Ovary (tissue), 9 donors: ENCODE measurements around the gene XYLT1. TPM values are rescaled to one million over a fixed set of nuclear protein-coding genes. Genes with fewer than 3 reads are reported as not detected.

Source experiments
- DNase-seq, 5 donors: peaks; one replicate each; pipeline ENCODE4 v3.0.0-alpha.2; 2019 to 2020
- H3K27ac ChIP-seq, 2 donors: fragments of 200-600 bp; one replicate each; pipeline versions ENCODE4 v1.5.1 to v1.8.0; 2019 to 2022
- H3K27me3 ChIP-seq: fragments of 200-600 bp; one replicate; pipeline ENCODE4 v1.8.0; 2022
- H3K36me3 ChIP-seq: fragments of 200-600 bp; sonication (generic); one replicate; pipeline ENCODE4 v1.5.1; 2019
- H3K4me1 ChIP-seq: one replicate; pipeline ENCODE4 v1.8.1; 2013; ENCODE audit warnings: mild to moderate bottlenecking, moderate library complexity; ENCODE audit not compliant: insufficient read depth
- H3K4me3 ChIP-seq: fragments of 200-600 bp; sonication (generic); one replicate; pipeline ENCODE4 v1.5.1; 2017
- H3K9me3 ChIP-seq, 2 donors: fragments of 200-600 bp in 1 of 2; sonication (generic) in 1 of 2; one replicate each; pipeline versions ENCODE4 v1.5.1 to v1.8.1; 2013 to 2019; ENCODE audit warnings: mild to moderate bottlenecking in 1 of 2, moderate library complexity in 1 of 2
- EP300 ChIP-seq: sonication (generic); formaldehyde crosslinking; IDR thresholded peaks from one replicate; pipeline ENCODE4 v1.6.1; 2017; ENCODE audit warnings: antibody characterized with exemption
- POLR2A ChIP-seq: fragments of 450-650 bp; IDR thresholded peaks from one replicate; pipeline ENCODE4 v1.6.1; 2017; ENCODE audit warnings: antibody characterized with exemption, mild to moderate bottlenecking, moderate library complexity
- WGBS, 3 donors: extraction: QIAGEN DNeasy Blood & Tissue Kit in 1 of 3; methylation state at CpG; one replicate each; pipeline versions ENCODE4 v1.1.5 to v1.1.7; 2013 to 2017; 5-methylcytosine and 5-hydroxymethylcytosine counted together
- intact Hi-C, 4 donors: fragments of 100-400 bp; cut with DNase I; formaldehyde crosslinking; loops; one replicate each; pipeline versions ENCODE4 v1.11.0 to v1.15.1; 2022 to 2023
- polyA plus RNA-seq, 2 donors: library from polyadenylated mRNA; stranded (reverse); fragments of 200-250 nt in 1 of 2; fragments of 350-450 nt in 1 of 2; fragmentation: Illumina TruSeq in 1 of 2; extraction: RNeasy Lipid Tissue Mini Kit (QIAGEN cat#74804) in 1 of 2; gene quantifications; one replicate each; pipeline ENCODE4 v1.2.3, GENCODE V29; 2013 to 2014
- total RNA-seq, 7 donors: library from RNA; depleted of rRNA in 2 of 7; stranded (reverse); fragments of >200 nt in 2 of 7; fragmentation: NEBNext Ultra II Directional in 3 of 7; extraction: Animal tissue kit (Norgen Biotek cat#: 25700) in 3 of 7; gene quantifications; one replicate each; pipeline versions ENCODE4 v1.1.0 to v1.2.4, GENCODE V29; 2016 to 2023
- TF ChIP-seq, protein P1 (sequence below), 3 donors: fragments of 450-650 bp in 2 of 3; fragments of 200-600 bp in 1 of 3; IDR thresholded peaks; one replicate each; pipeline versions ENCODE4 v1.5.1 to v1.8.0; 2016 to 2022; ENCODE audit warnings: antibody characterized with exemption in 3 of 3, mild to moderate bottlenecking in 1 of 3
- donor health status: DM: no; HTN: no; CAD: no; lungs with moderate emphysema.
- donor health status: DM: no; HTN: no; CAD: no.
- donor health status: Bipolar disorder and iron deficiency.
- donor health status: DM: yes; HTN: yes; CAD: no.
- donor health status: DM: no; HTN: no; CAD: no.
- donor health status: DM: yes; HTN: yes; CAD: no.

XYLT1 gene
- total and polyA plus RNA-seq, 9 donors: 3.2 to 38.0 (median 17.3) TPM

DNA sequence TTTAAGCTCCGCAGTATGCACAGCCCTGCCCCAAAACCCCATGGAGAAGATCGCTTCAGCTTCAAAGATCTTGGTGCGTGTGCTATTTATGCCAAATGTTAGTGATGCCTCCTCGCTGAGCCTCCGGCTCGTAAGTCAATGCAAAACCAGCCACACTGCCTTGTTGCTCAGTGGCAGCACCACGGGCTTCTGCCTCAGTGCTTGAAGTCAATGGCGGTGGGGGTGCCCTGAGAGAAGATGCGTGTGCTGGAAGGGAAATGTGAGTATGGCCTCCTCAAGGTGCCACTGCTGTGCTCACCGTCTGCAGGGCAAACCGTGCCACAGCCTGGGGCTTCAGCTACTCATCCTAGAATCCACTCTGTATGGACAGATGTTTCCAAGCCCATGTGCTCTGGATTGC, 121.9 kb downstream of the XYLT1 start:
- Histone ChIP-seq H3K27ac (no peak overlapping the region), H3K36me3 (no peaks in the 10 kb centered on the region), H3K27me3 (no peaks in the 10 kb centered on the region), H3K4me1 (no peaks in the 10 kb centered on the region), H3K4me3 (no peak overlapping the region), H3K9me3 (no peaks in the 10 kb centered on the region)
- TF ChIP-seq, protein P1, sequence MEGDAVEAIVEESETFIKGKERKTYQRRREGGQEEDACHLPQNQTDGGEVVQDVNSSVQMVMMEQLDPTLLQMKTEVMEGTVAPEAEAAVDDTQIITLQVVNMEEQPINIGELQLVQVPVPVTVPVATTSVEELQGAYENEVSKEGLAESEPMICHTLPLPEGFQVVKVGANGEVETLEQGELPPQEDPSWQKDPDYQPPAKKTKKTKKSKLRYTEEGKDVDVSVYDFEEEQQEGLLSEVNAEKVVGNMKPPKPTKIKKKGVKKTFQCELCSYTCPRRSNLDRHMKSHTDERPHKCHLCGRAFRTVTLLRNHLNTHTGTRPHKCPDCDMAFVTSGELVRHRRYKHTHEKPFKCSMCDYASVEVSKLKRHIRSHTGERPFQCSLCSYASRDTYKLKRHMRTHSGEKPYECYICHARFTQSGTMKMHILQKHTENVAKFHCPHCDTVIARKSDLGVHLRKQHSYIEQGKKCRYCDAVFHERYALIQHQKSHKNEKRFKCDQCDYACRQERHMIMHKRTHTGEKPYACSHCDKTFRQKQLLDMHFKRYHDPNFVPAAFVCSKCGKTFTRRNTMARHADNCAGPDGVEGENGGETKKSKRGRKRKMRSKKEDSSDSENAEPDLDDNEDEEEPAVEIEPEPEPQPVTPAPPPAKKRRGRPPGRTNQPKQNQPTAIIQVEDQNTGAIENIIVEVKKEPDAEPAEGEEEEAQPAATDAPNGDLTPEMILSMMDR (IDR thresholded peaks at IDR 0.05): no peak
- no peak for TF ChIP-seq POLR2A
- TF ChIP-seq EP300: no peak
- 97 to 98% (median 97%) methylated on average over 11 of the region's 11 CpGs for WGBS, 3 donors
- DNase-seq: no peak
- intact Hi-C loops: loop anchor here in 1 of 4 donors (10.0 kb wide), 1 partner anchor 116 kb away; no protein-coding TSS in a partner anchor

DNA sequence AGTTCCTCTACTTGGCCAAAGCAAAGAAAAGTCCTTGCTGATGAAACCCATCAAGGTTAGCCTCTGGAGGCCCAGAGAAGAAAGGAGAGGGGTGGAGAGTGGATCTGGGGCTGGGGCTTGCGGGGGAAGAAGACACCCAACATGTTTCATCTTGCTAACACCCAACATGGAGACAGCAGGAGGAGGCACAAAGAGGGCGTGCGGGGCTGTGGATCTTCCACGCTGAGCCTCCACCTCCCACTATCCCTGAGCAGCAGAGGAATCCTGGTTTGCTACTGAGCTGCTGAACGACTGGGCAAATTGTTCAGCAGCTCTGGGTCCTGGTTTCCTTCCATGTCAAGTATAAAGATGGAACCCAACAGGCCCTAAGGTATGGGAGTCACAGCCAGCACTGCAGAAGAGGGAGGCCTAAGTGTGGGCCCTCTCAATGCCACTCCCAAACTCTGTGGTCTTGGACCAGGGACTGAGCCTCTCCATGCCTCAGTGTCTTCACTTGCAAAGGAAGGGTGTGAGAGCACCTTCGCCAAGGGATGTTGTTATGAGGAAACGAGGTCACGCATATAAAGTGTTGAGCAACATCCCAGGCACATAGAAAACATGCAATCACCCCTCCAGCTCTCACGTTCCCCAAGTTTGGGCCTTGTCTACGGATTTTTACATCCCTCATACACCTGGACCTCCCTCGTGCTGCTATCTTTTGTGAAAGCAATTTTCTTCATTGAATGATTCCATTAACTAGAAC, 122.5 kb downstream of the XYLT1 start:
- H3K9me3 ChIP-seq: no peaks in the 10 kb centered on the region
- H3K4me1 ChIP-seq: no peaks in the 10 kb centered on the region
- no peaks in the 10 kb centered on the region for H3K27me3 ChIP-seq
- intact Hi-C loops: loop anchor here in 1 of 4 donors (10.0 kb wide), 1 partner anchor 117 kb away; no protein-coding TSS in a partner anchor
- H3K27ac ChIP-seq: no peak overlapping the region
- TF ChIP-seq POLR2A: no peak
- no peak for TF ChIP-seq EP300
- TF ChIP-seq, protein P1 (IDR thresholded peaks at IDR 0.05): no peak
- H3K4me3 ChIP-seq: no peak overlapping the region
- no peaks in the 10 kb centered on the region for H3K36me3 ChIP-seq
- 92 to 97% (median 92%) methylated on average over 11 of the region's 11 CpGs for WGBS, 3 donors
- peak in 2 of 5 donors; percentile 9 to 13 for DNase-seq

DNA sequence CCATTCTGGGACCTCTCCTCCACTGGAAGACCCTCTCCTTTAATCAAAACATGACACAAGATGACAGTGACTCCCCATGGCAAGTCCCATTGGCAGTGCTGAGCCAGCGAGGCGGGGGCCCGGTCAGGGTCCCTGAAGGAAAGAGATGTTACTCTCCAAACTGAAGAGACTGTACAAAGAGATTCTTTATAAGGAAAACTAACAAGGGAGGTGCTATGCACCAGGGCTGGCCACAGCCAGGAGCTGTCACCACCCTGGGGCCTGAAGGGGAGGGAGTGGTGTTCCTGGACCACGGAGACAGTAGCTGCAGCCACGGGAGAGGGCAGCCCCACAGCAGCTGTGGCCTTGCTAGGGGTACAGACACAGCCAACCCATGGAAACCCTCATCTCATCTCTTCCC, 123.1 kb downstream of the XYLT1 start:
- TF ChIP-seq EP300: no peak
- no peak for TF ChIP-seq POLR2A
- TF ChIP-seq, protein P1 (IDR thresholded peaks at IDR 0.05): no peak
- 78 to 83% (median 80%) methylated on average over 5 of the region's 5 CpGs for WGBS, 3 donors
- H3K36me3 ChIP-seq: no peaks in the 10 kb centered on the region
- H3K27ac ChIP-seq: no peak overlapping the region
- no peaks in the 10 kb centered on the region for H3K4me1 ChIP-seq
- no peak overlapping the region for H3K4me3 ChIP-seq
- no peaks in the 10 kb centered on the region for H3K9me3 ChIP-seq
- intact Hi-C loops: loop anchor here in 1 of 4 donors (10.0 kb wide), 1 partner anchor 117 kb away; no protein-coding TSS in a partner anchor
- peak in 2 of 5 donors; percentile 6 to 17 for DNase-seq
- H3K27me3 ChIP-seq: no peaks in the 10 kb centered on the region

DNA sequence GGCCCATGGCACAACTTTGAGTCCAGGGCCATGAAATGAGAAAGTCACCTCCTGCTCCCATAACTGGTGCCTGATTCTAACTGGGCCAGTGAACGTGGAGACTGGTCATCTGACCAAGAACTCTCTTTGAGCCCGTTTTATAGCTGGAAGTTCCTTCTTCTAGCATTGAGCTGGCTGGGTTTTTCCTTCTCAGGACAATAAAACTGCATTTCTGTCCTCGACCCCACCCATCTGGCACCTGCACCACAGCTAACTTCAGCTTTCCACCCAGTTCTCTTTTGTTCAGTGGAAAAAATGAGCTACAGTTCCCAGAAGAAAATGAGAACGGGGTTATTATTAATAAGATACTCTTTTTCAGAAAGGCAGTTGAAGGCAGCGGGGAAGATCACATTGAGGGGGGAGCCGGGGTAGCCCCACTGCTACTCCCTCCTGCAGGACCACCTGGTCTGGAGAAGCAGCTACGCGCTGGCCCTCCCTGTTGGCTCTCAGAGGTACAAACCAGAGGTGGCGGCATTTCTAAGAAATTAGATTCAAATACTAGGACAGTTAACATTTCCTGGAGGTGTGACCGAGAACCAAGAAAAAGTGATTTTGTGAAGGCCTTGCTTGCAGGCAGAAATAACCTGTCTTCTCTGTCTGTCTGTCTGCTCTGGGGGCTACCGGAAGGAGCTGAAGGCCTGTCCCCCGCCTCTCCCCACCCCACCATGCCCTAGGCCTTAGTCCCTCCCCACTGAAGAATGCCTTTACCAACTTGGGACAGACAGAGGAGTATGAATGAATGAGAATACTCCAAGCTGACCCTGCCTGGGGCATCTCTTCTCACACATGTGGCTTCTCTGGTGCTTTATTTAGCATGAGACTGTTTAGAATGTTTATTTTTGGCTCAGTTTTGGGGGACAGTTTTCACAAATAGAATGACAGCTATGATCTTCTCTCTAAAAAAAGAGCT, 123.9 kb downstream of the XYLT1 start:
- intact Hi-C loops: loop anchor here in 1 of 4 donors (10.0 kb wide), 1 partner anchor 118 kb away; no protein-coding TSS in a partner anchor
- Histone ChIP-seq H3K4me1 (peaks cover 2% of the 10 kb centered on the region), H3K27me3 (no peaks in the 10 kb centered on the region), H3K9me3 (no peaks in the 10 kb centered on the region), H3K27ac (no peak overlapping the region), H3K36me3 (no peaks in the 10 kb centered on the region), H3K4me3 (no peak overlapping the region)
- TF ChIP-seq, protein P1 (IDR thresholded peaks at IDR 0.05): no peak
- TF ChIP-seq POLR2A: no peak
- peak in 1 of 5 donors; percentile 16 for DNase-seq
- WGBS, 3 donors: 77 to 88% (median 86%) methylated on average over 12 of the region's 12 CpGs
